NCI-H146 treated with DMSO at 0.1 percent for 48 hours (cell line): ENCODE data around the gene MST1R.
"Not testable (repeated sequence)": the region's sequence is repeated elsewhere in the genome, so short reads cannot be mapped to it uniquely, and the experiment has no call there.

Experiments used
- DNase-seq: peaks from one replicate; lab custom pipeline; 2025; ENCODE audit not compliant: unreplicated experiment; lab: John Stamatoyannopoulos, UW

Gene MST1R

GRCh38 chr3:49903451-49904424, at the start of gene MST1R:
MST1R (minus strand) TSS chr3:49903873; CDS start chr3:49903609, 264 bp downstream.
- no peak for DNase-seq

GRCh38 chr3:49952924-49953323, 49.3 kb upstream of the MST1R start:
- no peak for DNase-seq

GRCh38 chr3:49942651-49943050, 39.0 kb upstream of the MST1R start:
- no peak for DNase-seq

GRCh38 chr3:49940667-49941249, 37.1 kb upstream of the MST1R start:
- no peak for DNase-seq

GRCh38 chr3:49939858-49940666, 36.4 kb upstream of the MST1R start, which contains the start of gene RBM6:
RBM6 (plus strand) TSS chr3:49940150; CDS start chr3:49962642, 22,492 bp downstream.
- DNase-seq = peak; percentile 90

- no peak for DNase-seq
Measured at GRCh38 chr3:49937090-49937489, 33.4 kb upstream of the MST1R start.

GRCh38 chr3:49932281-49932680, 28.6 kb upstream of the MST1R start:
- not testable (repeated sequence) for DNase-seq

- DNase-seq = peak; percentile 11
Measured at GRCh38 chr3:49930922-49931321, 27.2 kb upstream of the MST1R start.

GRCh38 chr3:49930168-49930690, 26.6 kb upstream of the MST1R start:
- no peak for DNase-seq

GRCh38 chr3:49929291-49930167, 25.9 kb upstream of the MST1R start, which contains the start of gene MON1A:
MON1A (minus strand) TSS chr3:49929811; CDS start chr3:49913346, 16,465 bp downstream.
- peak; percentile 75 for DNase-seq

- no peak for DNase-seq
Measured at GRCh38 chr3:49928481-49929017, 24.9 kb upstream of the MST1R start.

- DNase-seq = no peak
Measured at GRCh38 chr3:49927798-49928197, 24.1 kb upstream of the MST1R start.

- DNase-seq = no peak
Measured at GRCh38 chr3:49926117-49926728, 22.6 kb upstream of the MST1R start.

- DNase-seq = no peak
Measured at GRCh38 chr3:49925485-49925884, 21.8 kb upstream of the MST1R start.

- no peak for DNase-seq
Measured at GRCh38 chr3:49924683-49925082, 21.0 kb upstream of the MST1R start.

- DNase-seq = not testable (repeated sequence)
Measured at GRCh38 chr3:49917806-49918590, 14.3 kb upstream of the MST1R start.

GRCh38 chr3:49916686-49917085, 13.0 kb upstream of the MST1R start:
- no peak for DNase-seq

- DNase-seq = no peak
Measured at GRCh38 chr3:49914906-49915305, 11.2 kb upstream of the MST1R start.
